K562 (cell line): ENCODE data around the gene SLC49A4. TPM values are rescaled to one million over a fixed set of nuclear protein-coding genes. Genes with fewer than 3 reads are reported as not detected.

Source experiments
- CSDE1 ChIP-seq, 2 experiments: fragments of 450-650 bp; IDR thresholded peaks; 2 replicates each; pipeline ENCODE4 v1.6.1; 2016; ENCODE audit warnings: mild to moderate bottlenecking in 1 of 2
- CTCFL ChIP-seq: IDR thresholded peaks from 2 replicates; pipeline ENCODE4 v1.6.1; 2011; ENCODE audit warnings: borderline replicate concordance, low read depth, mild to moderate bottlenecking, moderate library complexity, low read length; ENCODE audit not compliant: insufficient read depth, poor library complexity, severe bottlenecking
- E2F6 ChIP-seq, 2 experiments: IDR thresholded peaks; 2 replicates each; pipeline ENCODE4 v1.6.1; 2011; ENCODE audit warnings: borderline replicate concordance in 1 of 2, control low read depth in 1 of 2, low read depth in 1 of 2, low read length in 1 of 2, mild to moderate bottlenecking in 1 of 2, mixed read lengths in 1 of 2, moderate library complexity in 1 of 2; ENCODE audit not compliant: insufficient read depth in 1 of 2, insufficient read length in 1 of 2, poor library complexity in 1 of 2, severe bottlenecking in 1 of 2; ENCODE audit errors: extremely low read depth in 1 of 2
- ERF ChIP-seq: fragments of 450-650 bp; formaldehyde crosslinking; IDR thresholded peaks from 2 replicates; pipeline ENCODE4 v1.4.0; 2020; ENCODE audit warnings: mild to moderate bottlenecking, mixed read lengths
- ETS2 ChIP-seq: IDR thresholded peaks from 2 replicates; pipeline ENCODE4 v1.6.1; 2016; ENCODE audit warnings: borderline replicate concordance, missing genetic modification characterization, mild to moderate bottlenecking, moderate library complexity, missing compliant biosample characterization; ENCODE audit not compliant: poor library complexity, severe bottlenecking
- GABPB2 ChIP-seq: fragments of 250-450 bp; sonication (Bioruptor Pico); conservative IDR thresholded peaks from 2 replicates; pipeline ENCODE4 v1.5.1; 2021; ENCODE audit warnings: mild to moderate bottlenecking
- HMG20B ChIP-seq: fragments of 250-450 bp; sonication (Bioruptor Pico); IDR thresholded peaks from 2 replicates; pipeline ENCODE4 v1.5.0; 2021; ENCODE audit warnings: mild to moderate bottlenecking
- KDM5B ChIP-seq: fragments of 200-600 bp; sonication (generic); IDR thresholded peaks from 2 replicates; pipeline ENCODE4 v1.6.1; 2012; ENCODE audit warnings: low read depth, mild to moderate bottlenecking, moderate library complexity, low read length, control low read depth, inconsistent platforms; ENCODE audit not compliant: insufficient replicate concordance
- KLF6 ChIP-seq: fragments of 250-450 bp; sonication (Bioruptor Pico); IDR thresholded peaks from 2 replicates; pipeline ENCODE4 v1.4.0; 2020; ENCODE audit warnings: mild to moderate bottlenecking, moderate library complexity, borderline replicate concordance
- SPI1 ChIP-seq: IDR thresholded peaks from 2 replicates; pipeline ENCODE4 v1.6.1; 2011; ENCODE audit warnings: low read depth, low read length, control low read depth, borderline replicate concordance
- TCF3 ChIP-seq: sonication (generic); formaldehyde crosslinking; IDR thresholded peaks from 2 replicates; pipeline ENCODE4 v1.4.0; 2020; ENCODE audit warnings: mild to moderate bottlenecking, missing genetic modification reagents
- YBX1 ChIP-seq: fragments of 450-650 bp; IDR thresholded peaks from 2 replicates; pipeline ENCODE4 v1.7.1; 2016; ENCODE audit warnings: mild to moderate bottlenecking
- ZNF140 ChIP-seq: fragments of 250-450 bp; sonication (Bioruptor Pico); IDR thresholded peaks from 2 replicates; pipeline ENCODE4 v1.8.0; 2021; ENCODE audit warnings: moderate library complexity, mild to moderate bottlenecking, inconsistent platforms
- ZNF444 ChIP-seq: fragments of 250-450 bp; sonication (Bioruptor Pico); IDR thresholded peaks from 2 replicates; pipeline ENCODE4 v1.4.0; 2020; ENCODE audit warnings: mild to moderate bottlenecking, moderate library complexity
- ZNF589 ChIP-seq: fragments of 200-800 bp; sonication (Bioruptor generic); IDR thresholded peaks from 2 replicates; pipeline ENCODE4 v1.6.1; 2016; ENCODE audit warnings: low read depth, missing genetic modification characterization, missing compliant biosample characterization
- ZNF75A ChIP-seq: fragments of 450-650 bp; formaldehyde crosslinking; IDR thresholded peaks from 2 replicates; pipeline ENCODE4 v1.4.0; 2020; ENCODE audit warnings: mild to moderate bottlenecking
- polyA plus RNA-seq, 8 experiments: library from polyadenylated mRNA; depleted of rRNA in 4 of 8; stranded (reverse) in 5 of 8; unstranded in 3 of 8; fragments of >200 nt; fragmentation: Nextera tagmentation in 2 of 8; fragmentation: Illumina TruSeq in 1 of 8; extraction: Ambion mirVana in 2 of 8; extraction: Trizol in 1 of 8; gene quantifications; 2 replicates each; pipeline versions ENCODE4 v1.2.1 to v1.2.3, GENCODE V29; 2011 to 2014; ENCODE audit warnings: inconsistent platforms in 1 of 8, missing spikeins in 1 of 8
- total RNA-seq, 7 experiments: library from RNA; depleted of rRNA in 6 of 7; stranded (reverse); fragments of >200 nt in 6 of 7; fragmentation: Illumina TruSeq in 2 of 7; extraction: Trizol in 2 of 7; gene quantifications; 2 replicates each; pipeline versions ENCODE4 v1.2.1 to v1.2.3, GENCODE V29; 2011 to 2021; ENCODE audit warnings: low replicate concordance in 1 of 7
- TF ChIP-seq, protein P1 (sequence below): fragments of 450-650 bp; formaldehyde crosslinking; IDR thresholded peaks from 2 replicates; pipeline ENCODE4 v1.4.0; 2022; ENCODE audit warnings: mild to moderate bottlenecking, moderate library complexity
- TF ChIP-seq, protein P2 (sequence below): IDR thresholded peaks from 2 replicates; pipeline ENCODE4 v1.6.1; 2016; ENCODE audit warnings: missing genetic modification characterization, missing compliant biosample characterization
- TF ChIP-seq, protein P3 (sequence below): fragments of 250-450 bp; sonication (Bioruptor Pico); IDR thresholded peaks from 2 replicates; pipeline ENCODE4 v1.6.1; 2021; ENCODE audit warnings: mild to moderate bottlenecking

SLC49A4 gene
- total and polyA plus RNA-seq, 9 of the 15 experiments (the other 6 are each of a cell fraction or from before 2014, with no cell fraction given), result 0.15 to 1.3 (median 0.83) TPM

- TF ChIP-seq E2F6 (IDR thresholded peaks at IDR 0.05; ENCODE audit: borderline replicate concordance in 1 of 2, extremely low read depth in 1 of 2, insufficient read depth in 1 of 2, insufficient read length in 1 of 2, low read depth in 1 of 2, low read length in 1 of 2, poor library complexity in 1 of 2, severe bottlenecking in 1 of 2) (peak; percentile 96 to 99), KLF6 (CRISPR knock-in tag) (no peak; the same call in 1 of the 2 replicates), ZNF75A (CRISPR knock-in tag) (no peak), TCF3 (CRISPR knock-in tag) (no peak), CSDE1 (IDR thresholded peaks at IDR 0.05) (no peak), SPI1 (no peak), YBX1 (no peak), CTCFL (no peak), ZNF589 (CRISPR knock-in tag) (peak; percentile 66), ZNF444 (CRISPR knock-in tag) (no peak), ZNF140 (CRISPR knock-in tag) (no peak), HMG20B (CRISPR knock-in tag) (no peak), GABPB2 (CRISPR knock-in tag) (no peak), ERF (no peak), KDM5B (no peak), ETS2 (no peak)
- TF ChIP-seq, protein P1, sequence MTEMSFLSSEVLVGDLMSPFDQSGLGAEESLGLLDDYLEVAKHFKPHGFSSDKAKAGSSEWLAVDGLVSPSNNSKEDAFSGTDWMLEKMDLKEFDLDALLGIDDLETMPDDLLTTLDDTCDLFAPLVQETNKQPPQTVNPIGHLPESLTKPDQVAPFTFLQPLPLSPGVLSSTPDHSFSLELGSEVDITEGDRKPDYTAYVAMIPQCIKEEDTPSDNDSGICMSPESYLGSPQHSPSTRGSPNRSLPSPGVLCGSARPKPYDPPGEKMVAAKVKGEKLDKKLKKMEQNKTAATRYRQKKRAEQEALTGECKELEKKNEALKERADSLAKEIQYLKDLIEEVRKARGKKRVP (CRISPR knock-in tag), result no peak
- TF ChIP-seq, protein P2, sequence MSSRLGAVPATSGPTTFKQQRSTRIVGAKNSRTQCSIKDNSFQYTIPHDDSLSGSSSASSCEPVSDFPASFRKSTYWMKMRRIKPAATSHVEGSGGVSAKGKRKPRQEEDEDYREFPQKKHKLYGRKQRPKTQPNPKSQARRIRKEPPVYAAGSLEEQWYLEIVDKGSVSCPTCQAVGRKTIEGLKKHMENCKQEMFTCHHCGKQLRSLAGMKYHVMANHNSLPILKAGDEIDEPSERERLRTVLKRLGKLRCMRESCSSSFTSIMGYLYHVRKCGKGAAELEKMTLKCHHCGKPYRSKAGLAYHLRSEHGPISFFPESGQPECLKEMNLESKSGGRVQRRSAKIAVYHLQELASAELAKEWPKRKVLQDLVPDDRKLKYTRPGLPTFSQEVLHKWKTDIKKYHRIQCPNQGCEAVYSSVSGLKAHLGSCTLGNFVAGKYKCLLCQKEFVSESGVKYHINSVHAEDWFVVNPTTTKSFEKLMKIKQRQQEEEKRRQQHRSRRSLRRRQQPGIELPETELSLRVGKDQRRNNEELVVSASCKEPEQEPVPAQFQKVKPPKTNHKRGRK (tag), result no peak
- TF ChIP-seq, protein P3, sequence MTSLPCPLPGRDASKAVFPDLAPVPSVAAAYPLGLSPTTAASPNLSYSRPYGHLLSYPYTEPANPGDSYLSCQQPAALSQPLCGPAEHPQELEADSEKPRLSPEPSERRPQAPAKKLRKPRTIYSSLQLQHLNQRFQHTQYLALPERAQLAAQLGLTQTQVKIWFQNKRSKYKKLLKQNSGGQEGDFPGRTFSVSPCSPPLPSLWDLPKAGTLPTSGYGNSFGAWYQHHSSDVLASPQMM (CRISPR knock-in tag), result no peak
These were observed 1.1 kb upstream of the SLC49A4 start, which contains the start of gene HSPBAP1 (continued) for GRCh38 chr3:122793568-122794416.
